Melanocyte of skin (primary cell): ENCODE data around the gene MRTO4. TPM values are rescaled to one million over a fixed set of nuclear protein-coding genes. Genes with fewer than 3 reads are reported as not detected.

ENCODE experiments used
- small RNA-seq, 2 donors: library from RNA; depleted of rRNA; stranded (forward); fragments of <200 nt; gene quantifications; one replicate each; pipeline ENCODE3, GENCODE V24; 2012
- total RNA-seq, 2 donors: library from RNA; depleted of rRNA; stranded (reverse); fragments of >200 nt; gene quantifications; 2 replicates each; pipeline ENCODE4 v1.2.3, GENCODE V29; 2012

Gene MRTO4
- 10 to 100 TPM; 15.8 to 49.0 TPM for total RNA-seq

DNA sequence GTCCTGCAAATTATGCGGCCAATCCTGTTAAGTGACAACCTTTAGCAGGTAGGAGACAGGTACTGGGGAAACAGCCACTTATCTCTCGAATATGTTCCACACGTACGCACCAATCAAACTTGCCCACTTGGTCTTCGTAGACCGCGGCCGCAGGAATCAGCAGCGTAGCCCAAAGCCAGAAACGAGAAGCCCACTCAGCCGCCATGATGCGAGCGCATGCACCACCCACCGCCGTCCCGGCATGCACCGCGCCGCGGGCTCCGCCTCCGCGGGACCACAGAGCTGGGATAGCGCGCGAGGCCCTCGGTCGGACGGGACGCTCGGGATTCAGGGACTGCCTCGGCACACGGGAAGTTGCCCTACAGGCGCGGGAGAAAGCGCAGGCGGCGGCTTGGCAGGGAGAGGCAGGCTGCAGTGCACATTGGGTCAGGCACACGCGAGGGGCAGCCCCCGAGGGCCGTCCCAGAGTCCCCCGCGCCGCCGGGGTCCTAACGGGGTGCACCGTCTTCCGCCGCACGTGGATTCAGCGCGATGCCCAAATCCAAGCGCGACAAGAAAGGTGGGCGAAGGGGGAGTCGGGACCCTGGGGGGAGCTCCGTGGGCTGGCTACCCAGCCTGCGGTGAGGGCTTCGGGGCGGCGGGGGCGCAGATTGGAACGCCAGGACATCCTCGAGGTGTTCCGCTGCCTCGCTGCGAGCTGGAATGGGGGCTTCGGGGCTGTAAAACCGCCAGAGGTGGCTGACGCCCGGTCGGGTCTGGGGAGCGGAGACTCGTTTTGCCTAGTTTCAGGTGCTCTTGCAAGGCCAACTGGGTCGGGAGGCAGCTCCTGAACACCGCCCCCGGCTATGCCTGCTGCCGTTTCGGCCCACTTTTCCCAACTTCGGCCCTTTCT lies at the start of gene MRTO4, which contains the start of gene EMC1:
MRTO4 (plus strand) TSS at position 501 of the 892 bp plus-strand sequence; CDS start at position 532, 31 bp downstream.
EMC1 (minus strand) TSS at position 220 of the 892 bp plus-strand sequence; CDS start at position 205, 15 bp downstream.

GRCh38 chr1:19209990-19210771 lies 41.4 kb upstream of the MRTO4 start, which contains the start of gene UBR4:
Gene UBR4, minus strand, starts transcription at chr1:19210266. Its CDS starts 18 bp downstream, at chr1:19210248.

GRCh38 chr1:19288324-19289241 lies 37.0 kb downstream of the MRTO4 start, which contains the start of gene AKR7A3:
Gene AKR7A3, minus strand, starts transcription at chr1:19288770. Its CDS starts 61 bp downstream, at chr1:19288709.

Small RNA genes within 50 kb of the gene (small RNA-seq; reads per million reads assigned to genes)
- gene RNU6-1099P, result 0.04 to 0.23 reads per million in 2 donors

Other genes with a start within 250 kb of the MRTO4 start
- 100 to 1,000 TPM; 124 to 127 TPM for gene UBR4, start 41.5 kb upstream of the MRTO4 start, total RNA-seq
- 10 to 100 TPM; 48.2 to 53.6 TPM for gene EMC1, start 281 bp upstream of the MRTO4 start, total RNA-seq
- gene AKR7A3, start 37.0 kb downstream of the MRTO4 start, total RNA-seq, result under 1 TPM; 0.33 to 0.69 TPM
- gene AKR7A2, start 60.3 kb downstream of the MRTO4 start, total RNA-seq, result 10 to 100 TPM; 68.9 to 71.6 TPM
- gene SLC66A1, start 60.5 kb downstream of the MRTO4 start, total RNA-seq, result 10 to 100 TPM; 37.9 to 39.3 TPM
- 100 to 1,000 TPM; 121 to 125 TPM for gene CAPZB, start 233.7 kb downstream of the MRTO4 start, total RNA-seq